GM12878 (cell line): Measurements from ENCODE around the gene AGAP3. TPM values are rescaled to one million over a fixed set of nuclear protein-coding genes. Genes with fewer than 3 reads are reported as not detected.

Experiments
- ATF7 ChIP-seq: fragments of 450-650 bp; IDR thresholded peaks from 2 replicates; pipeline ENCODE4 v1.6.1; 2016; ENCODE audit warnings: low read depth, mild to moderate bottlenecking
- MYB ChIP-seq: fragments of 150-350 bp; IDR thresholded peaks from 2 replicates; pipeline ENCODE4 v1.6.1; 2014; ENCODE audit warnings: mild to moderate bottlenecking, low read depth, low read length, borderline replicate concordance
- polyA plus RNA-seq, 11 experiments: library from polyadenylated mRNA; depleted of rRNA in 4 of 11; unstranded in 6 of 11; stranded (reverse) in 5 of 11; fragments of >200 nt; fragmentation: Nextera tagmentation in 4 of 11; fragmentation: Illumina TruSeq in 1 of 11; extraction: Ambion mirVana in 4 of 11; extraction: Trizol in 1 of 11; gene quantifications; 1 replicate in 1 of 11; 2 replicates in 10 of 11; pipeline versions ENCODE4 v1.2.1 to v1.2.3, GENCODE V29; 2011 to 2016; ENCODE audit warnings: inconsistent platforms in 2 of 11, missing spikeins in 2 of 11, low read depth in 1 of 11
- total RNA-seq, 4 experiments: library from RNA; depleted of rRNA in 3 of 4; stranded (reverse); fragments of >200 nt in 3 of 4; fragmentation: Illumina TruSeq in 1 of 4; extraction: Trizol in 1 of 4; gene quantifications; 2 replicates each; pipeline versions ENCODE4 v1.2.1 to v1.2.3, GENCODE V29; 2013 to 2021
- TF ChIP-seq, protein P1 (sequence below): fragments of 450-650 bp; IDR thresholded peaks from 2 replicates; pipeline ENCODE4 v1.6.1; 2017; ENCODE audit warnings: mild to moderate bottlenecking, moderate library complexity
- TF ChIP-seq, protein P2 (sequence below): fragments of 150-350 bp; IDR thresholded peaks from 2 replicates; pipeline ENCODE4 v1.6.1; 2014; ENCODE audit warnings: mild to moderate bottlenecking, low read depth, low read length

The AGAP3 gene
- total and polyA plus RNA-seq, 10 of the 15 experiments (the other 5 are each of a cell fraction or from before 2014, with no cell fraction given): 1.8 to 68.1 (median 15.7) TPM

DNA sequence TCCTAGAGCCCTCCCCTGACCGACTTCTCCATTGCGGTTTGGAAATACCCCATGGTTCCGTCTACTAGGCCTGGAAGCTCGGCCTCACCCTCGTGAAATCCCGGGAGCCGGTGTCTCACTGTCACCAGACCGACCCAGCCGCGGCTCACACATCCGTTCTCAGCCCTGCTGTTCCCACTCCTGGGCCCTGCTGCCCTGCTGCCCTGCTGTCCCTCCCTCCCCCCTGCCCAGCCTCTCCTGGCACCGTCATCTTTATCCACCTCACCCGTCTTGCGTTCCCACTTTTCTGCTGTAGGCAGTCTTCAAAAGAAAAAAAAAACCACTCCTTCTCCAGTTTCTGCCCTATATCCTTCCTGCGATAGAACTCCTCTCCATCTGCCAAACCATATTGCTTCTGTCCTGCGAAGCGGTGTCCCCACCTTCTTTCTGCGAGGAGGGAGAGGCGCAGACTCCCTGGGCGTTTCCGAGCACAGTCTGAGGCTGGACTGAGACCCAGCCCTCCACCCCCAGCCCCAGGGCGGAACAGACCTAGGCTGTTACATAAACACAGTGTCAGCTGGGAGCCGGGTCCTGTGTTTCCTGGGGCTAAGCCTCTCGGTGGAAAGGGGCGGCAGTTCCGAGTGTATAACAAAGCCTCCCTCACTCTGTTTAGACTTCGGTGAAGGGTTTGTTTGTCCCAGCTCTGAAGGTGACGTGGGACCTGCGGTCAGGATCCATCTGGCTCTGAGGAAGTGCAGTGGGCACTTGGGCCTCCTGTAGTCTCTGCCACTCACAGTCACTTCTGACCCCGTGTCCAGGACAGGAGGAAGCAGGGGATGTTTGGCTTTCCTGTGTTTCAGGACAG, 2.8 kb downstream of the AGAP3 start (continued):
- TF ChIP-seq, protein P1, sequence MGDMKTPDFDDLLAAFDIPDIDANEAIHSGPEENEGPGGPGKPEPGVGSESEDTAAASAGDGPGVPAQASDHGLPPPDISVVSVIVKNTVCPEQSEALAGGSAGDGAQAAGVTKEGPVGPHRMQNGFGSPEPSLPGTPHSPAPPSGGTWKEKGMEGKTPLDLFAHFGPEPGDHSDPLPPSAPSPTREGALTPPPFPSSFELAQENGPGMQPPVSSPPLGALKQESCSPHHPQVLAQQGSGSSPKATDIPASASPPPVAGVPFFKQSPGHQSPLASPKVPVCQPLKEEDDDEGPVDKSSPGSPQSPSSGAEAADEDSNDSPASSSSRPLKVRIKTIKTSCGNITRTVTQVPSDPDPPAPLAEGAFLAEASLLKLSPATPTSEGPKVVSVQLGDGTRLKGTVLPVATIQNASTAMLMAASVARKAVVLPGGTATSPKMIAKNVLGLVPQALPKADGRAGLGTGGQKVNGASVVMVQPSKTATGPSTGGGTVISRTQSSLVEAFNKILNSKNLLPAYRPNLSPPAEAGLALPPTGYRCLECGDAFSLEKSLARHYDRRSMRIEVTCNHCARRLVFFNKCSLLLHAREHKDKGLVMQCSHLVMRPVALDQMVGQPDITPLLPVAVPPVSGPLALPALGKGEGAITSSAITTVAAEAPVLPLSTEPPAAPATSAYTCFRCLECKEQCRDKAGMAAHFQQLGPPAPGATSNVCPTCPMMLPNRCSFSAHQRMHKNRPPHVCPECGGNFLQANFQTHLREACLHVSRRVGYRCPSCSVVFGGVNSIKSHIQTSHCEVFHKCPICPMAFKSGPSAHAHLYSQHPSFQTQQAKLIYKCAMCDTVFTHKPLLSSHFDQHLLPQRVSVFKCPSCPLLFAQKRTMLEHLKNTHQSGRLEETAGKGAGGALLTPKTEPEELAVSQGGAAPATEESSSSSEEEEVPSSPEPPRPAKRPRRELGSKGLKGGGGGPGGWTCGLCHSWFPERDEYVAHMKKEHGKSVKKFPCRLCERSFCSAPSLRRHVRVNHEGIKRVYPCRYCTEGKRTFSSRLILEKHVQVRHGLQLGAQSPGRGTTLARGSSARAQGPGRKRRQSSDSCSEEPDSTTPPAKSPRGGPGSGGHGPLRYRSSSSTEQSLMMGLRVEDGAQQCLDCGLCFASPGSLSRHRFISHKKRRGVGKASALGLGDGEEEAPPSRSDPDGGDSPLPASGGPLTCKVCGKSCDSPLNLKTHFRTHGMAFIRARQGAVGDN: no peak
- TF ChIP-seq, protein P2, sequence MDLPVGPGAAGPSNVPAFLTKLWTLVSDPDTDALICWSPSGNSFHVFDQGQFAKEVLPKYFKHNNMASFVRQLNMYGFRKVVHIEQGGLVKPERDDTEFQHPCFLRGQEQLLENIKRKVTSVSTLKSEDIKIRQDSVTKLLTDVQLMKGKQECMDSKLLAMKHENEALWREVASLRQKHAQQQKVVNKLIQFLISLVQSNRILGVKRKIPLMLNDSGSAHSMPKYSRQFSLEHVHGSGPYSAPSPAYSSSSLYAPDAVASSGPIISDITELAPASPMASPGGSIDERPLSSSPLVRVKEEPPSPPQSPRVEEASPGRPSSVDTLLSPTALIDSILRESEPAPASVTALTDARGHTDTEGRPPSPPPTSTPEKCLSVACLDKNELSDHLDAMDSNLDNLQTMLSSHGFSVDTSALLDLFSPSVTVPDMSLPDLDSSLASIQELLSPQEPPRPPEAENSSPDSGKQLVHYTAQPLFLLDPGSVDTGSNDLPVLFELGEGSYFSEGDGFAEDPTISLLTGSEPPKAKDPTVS: no peak
- TF ChIP-seq ATF7 (no peak), MYB (no peak)
